ENCODE data around the gene PNKD. TPM values are rescaled to one million over a fixed set of nuclear protein-coding genes. Genes with fewer than 3 reads are reported as not detected.

Gene PNKD
- total and polyA plus RNA-seq, 2 of the 8 experiments (the other 6 are each of a cell fraction or from before 2014, with no cell fraction given): 43.9 to 65.4 TPM

DNA sequence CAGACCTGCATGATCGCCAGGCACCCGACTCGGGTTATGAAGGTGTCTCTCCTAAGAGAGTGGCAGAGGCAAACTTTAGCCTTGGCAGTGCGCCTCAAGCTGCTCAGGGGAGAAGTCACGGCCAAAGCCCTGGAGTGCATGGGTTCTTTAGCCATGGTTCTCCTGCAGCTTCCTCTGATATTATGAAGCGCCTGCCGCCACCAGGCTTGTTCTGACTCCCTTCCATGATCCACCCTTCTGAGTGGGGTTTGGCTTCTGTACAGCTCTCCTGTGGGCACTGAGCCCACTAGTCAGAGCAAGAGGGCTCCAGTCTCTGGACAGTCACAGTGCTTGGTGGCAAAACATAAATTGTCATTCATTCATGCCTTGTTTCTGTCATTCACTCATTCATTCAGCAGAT, 47.9 kb downstream of the PNKD start:
- H3K27ac ChIP-seq (ENCODE audit: low read depth, low read length): no peak overlapping the region
- no peak overlapping the region for H2AK5ac ChIP-seq (ENCODE audit: low read depth, low read length)
- H2BK5ac ChIP-seq (ENCODE audit: low read depth, low read length): no peak overlapping the region
- H3K4me2 ChIP-seq (ENCODE audit: insufficient read depth in 1 of 2, low read depth in 2 of 2, low read length in 2 of 2): no peak overlapping the region
- H2BK20ac ChIP-seq (ENCODE audit: low read length): no peak overlapping the region
- CTCF ChIA-PET (ENCODE audit: partially characterized antibody): interaction anchor here (0.5 to 4.0 kb wide), 4 partner anchors 14 to 44 kb away, joined by 3 to 21 read pairs (median 7); partner anchors contain the start of gene CATIP
- no peaks in the 10 kb centered on the region for H3K27me3 ChIP-seq (replicated peaks in 1 of 4; ENCODE audit: control insufficient read depth in 3 of 4, extremely low read depth in 1 of 4, insufficient read depth in 3 of 4, low read length in 3 of 4)
- H2BK15ac ChIP-seq (ENCODE audit: low read length): no peak overlapping the region
- H2BK120ac ChIP-seq (replicated peaks; ENCODE audit: low read depth, low read length): no peak overlapping the region
- H3K14ac ChIP-seq (ENCODE audit: insufficient read length): no peak overlapping the region
- H3K9ac ChIP-seq (replicated peaks in 1 of 4; ENCODE audit: extremely low read depth in 1 of 4, low read depth in 3 of 4, low read length in 3 of 4): no peak overlapping the region
- H3K4me1 ChIP-seq (replicated peaks in 1 of 4; ENCODE audit: control insufficient read depth in 3 of 4, insufficient read depth in 4 of 4, low read length in 3 of 4): peaks cover 3 to 7% (median 4%) of the 10 kb centered on the region in 4 experiments
- H3K36me3 ChIP-seq (ENCODE audit: control insufficient read depth in 2 of 4, insufficient read depth in 4 of 4, low read length in 3 of 4): no peaks in the 10 kb centered on the region
- FAIRE-seq: no peak
- no peaks in the 10 kb centered on the region for H3K79me1 ChIP-seq (ENCODE audit: low read depth, low read length)
- no peak overlapping the region for H4K8ac ChIP-seq (ENCODE audit: extremely low read depth, insufficient read depth, low read length)
- H3K79me2 ChIP-seq (ENCODE audit: control insufficient read depth in 1 of 2, insufficient read depth in 2 of 2, low read length in 2 of 2): no peaks in the 10 kb centered on the region
- H4K91ac ChIP-seq (replicated peaks; ENCODE audit: insufficient read length, low read length): no peak overlapping the region
- peaks cover 5% of the 10 kb centered on the region; the same call in 1 of the 2 replicates for H3K23me2 ChIP-seq (ENCODE audit: low read depth, low read length)
- 0 out of 2 replicates have a peak overlapping the region, but pooled peaks have one; percentile 17 for H2BK12ac ChIP-seq (ENCODE audit: low read depth, low read length)
- H3K56ac ChIP-seq (replicated peaks; ENCODE audit: insufficient read length, low read depth, low read length): no peak overlapping the region
- no peak overlapping the region for H3K23ac ChIP-seq (ENCODE audit: insufficient read length)
- H3K4me3 ChIP-seq (ENCODE audit: extremely low read depth in 1 of 4, insufficient read depth in 2 of 4, low read depth in 3 of 4, low read length in 4 of 4): no peak overlapping the region
- no peak overlapping the region for H4K5ac ChIP-seq (ENCODE audit: insufficient read length, low read depth, low read length)
- POLR2A ChIA-PET (ENCODE audit: partially characterized antibody): no interaction called here
- H3K18ac ChIP-seq (ENCODE audit: extremely low read depth, low read length): peak overlapping the region; percentile 32; the same call in 1 of the 2 replicates
- no peaks in the 10 kb centered on the region for H4K20me1 ChIP-seq (replicated peaks in 1 of 2; ENCODE audit: control insufficient read depth in 1 of 2, insufficient read depth in 2 of 2, low read length in 2 of 2)
- no peaks in the 10 kb centered on the region for H3K9me3 ChIP-seq (ENCODE audit: insufficient read depth in 2 of 2, low read depth in 1 of 2, low read length in 1 of 2)
- H2AFZ ChIP-seq (ENCODE audit: low read length): no peak overlapping the region
- no peak for DNase-seq (ENCODE audit: low read depth in 1 of 2, low spot score in 2 of 2)
- WGBS, 2 experiments (ENCODE audit: extremely low coverage in 1 of 2, insufficient coverage in 1 of 2, insufficient read length in 1 of 2, insufficient replicate concordance in 2 of 2, low coverage in 1 of 2, low lambda C conversion rate in 2 of 2, missing lambda C conversion rate in 1 of 2): 71% methylated on average over 7 of the region's 7 CpGs; no CpG with 5 or more reads in 1 of the 2 experiments
- H3K4ac ChIP-seq (replicated peaks; ENCODE audit: insufficient read length, low read depth, low read length): no peak overlapping the region
- TF ChIP-seq MAFK (IDR thresholded peaks at IDR 0.05; ENCODE audit: low read depth, low read length) (no peak), SIX5 (IDR thresholded peaks at IDR 0.05; ENCODE audit: low read depth, low read length) (no peak), FOSL1 (IDR thresholded peaks at IDR 0.05; ENCODE audit: insufficient read depth, low read depth, low read length) (no peak), TEAD4 (IDR thresholded peaks at IDR 0.05; ENCODE audit: low read depth, low read length) (no peak), CHD2 (IDR thresholded peaks at IDR 0.05; ENCODE audit: low read length) (no peak), GTF2F1 (IDR thresholded peaks at IDR 0.05; ENCODE audit: borderline replicate concordance, low read depth, low read length) (no peak), CTBP2 (IDR thresholded peaks at IDR 0.05; ENCODE audit: borderline replicate concordance, insufficient read depth, insufficient read length, low read length) (no peak), RXRA (IDR thresholded peaks at IDR 0.05; ENCODE audit: insufficient read depth, low read depth, low read length) (no peak)
- TF ChIP-seq, protein P1, sequence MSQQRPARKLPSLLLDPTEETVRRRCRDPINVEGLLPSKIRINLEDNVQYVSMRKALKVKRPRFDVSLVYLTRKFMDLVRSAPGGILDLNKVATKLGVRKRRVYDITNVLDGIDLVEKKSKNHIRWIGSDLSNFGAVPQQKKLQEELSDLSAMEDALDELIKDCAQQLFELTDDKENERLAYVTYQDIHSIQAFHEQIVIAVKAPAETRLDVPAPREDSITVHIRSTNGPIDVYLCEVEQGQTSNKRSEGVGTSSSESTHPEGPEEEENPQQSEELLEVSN (IDR thresholded peaks at IDR 0.05): no peak
